Epidermal melanocyte (primary cell): ENCODE data around the gene KEL.

Source experiments
- DNase-seq: peaks from one replicate; pipeline ENCODE4 v3.0.0; 2011; ENCODE audit warnings: low spot score; ENCODE audit not compliant: insufficient read length

KEL gene

DNA sequence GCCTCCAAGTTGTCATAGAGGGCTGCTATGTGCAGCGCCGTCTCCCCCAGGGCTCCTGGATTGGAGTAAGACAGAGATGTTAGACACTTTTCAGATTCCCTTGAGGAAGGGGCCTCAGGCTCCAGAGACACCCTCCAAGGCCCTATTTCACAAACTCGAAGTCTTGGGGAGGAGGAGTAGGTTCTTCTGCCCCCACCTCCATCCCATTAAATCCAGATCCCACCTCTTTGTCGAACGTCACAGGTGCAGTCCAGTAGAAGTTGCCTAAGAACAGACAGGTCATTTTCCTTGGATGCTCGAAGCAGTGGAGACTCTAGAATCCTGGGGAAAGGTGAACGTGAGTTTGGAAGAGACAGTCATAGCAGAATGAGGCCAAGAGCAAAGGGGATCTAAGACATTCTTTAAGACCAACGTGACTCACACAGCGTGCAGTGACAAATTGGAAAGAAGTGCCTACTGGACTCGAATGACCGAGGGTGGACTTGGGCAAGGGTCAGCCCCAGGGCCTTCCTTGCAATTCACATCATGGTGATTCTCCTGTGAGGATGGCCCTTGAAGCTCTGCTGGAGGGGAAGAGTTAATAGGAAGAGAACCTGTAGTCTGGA, 31.9 kb downstream of the KEL start:
- DNase-seq = no peak

GRCh38 chr7:142927949-142928348, 34.2 kb downstream of the KEL start:
- no peak for DNase-seq

DNA sequence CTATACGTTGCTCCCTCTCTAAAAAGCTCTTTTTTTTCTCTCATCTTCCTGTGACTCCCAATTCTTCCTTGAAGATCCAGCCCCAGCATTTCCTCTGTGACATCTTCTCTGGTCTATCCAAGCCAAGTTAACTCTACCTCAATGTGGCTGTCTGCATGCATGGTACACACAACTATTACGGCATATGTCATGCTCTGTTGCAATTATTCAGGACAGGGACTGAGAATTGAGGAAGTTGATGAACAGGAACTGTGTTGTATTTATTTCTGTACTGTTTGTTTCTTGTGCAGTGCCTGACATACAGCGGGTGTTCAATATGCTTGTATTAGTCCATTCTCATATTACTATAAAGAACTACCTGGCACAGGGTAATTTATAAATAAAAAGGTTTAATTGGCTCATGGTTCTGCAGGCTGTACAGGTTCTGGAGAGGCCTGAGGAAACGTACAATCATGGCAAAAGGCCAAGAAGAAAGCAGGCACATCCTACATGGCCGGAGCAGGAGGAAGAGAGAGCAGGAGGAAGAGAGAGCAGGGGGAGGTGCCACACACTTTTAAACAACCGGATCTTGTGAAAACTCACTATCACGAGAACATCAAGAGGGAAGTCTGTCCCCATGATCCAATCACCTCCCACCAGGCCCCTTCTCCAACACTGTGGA, 34.9 kb downstream of the KEL start:
- no peak for DNase-seq

- DNase-seq = no peak
These were observed 36.8 kb downstream of the KEL start for GRCh38 chr7:142925413-142925812.

DNA sequence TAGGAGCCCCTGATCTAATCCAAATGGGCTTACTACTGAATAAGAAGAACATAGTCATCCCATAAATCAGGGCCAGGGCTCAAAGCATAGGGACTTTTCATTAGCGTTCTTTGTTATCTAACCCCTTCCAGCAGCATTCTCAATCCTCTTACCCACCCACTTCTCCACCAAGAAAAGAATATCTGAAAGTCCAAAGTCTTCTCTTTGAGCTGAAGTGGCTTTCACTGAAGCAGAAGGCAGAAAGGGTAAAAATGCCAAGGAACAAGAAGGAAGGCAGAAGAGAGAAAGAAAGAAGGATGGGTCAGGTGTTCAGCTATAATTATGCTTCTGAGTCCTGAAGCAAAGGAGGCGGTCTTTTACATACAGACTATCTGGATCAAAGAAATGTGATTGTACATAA, 38.8 kb downstream of the KEL start:
- no peak for DNase-seq

DNA sequence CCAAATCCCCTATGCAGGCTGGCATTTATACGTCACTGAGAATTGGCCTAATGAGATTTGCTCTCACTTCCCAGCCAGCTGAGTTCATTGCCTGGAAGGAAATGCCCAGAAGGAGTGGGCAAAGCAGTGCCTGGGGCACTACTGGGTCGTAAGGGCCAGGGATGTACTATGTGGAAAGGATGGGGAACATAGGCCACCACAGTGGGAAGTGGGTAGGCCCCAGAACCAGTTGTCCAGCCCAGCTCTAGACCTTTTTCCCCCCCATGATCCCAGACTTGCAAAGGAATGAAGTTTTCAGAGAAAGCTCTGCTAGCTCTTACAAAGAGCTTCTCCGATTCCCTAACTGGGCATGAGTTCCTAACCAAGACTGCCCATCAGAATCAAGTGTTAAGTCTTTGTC, 42.5 kb downstream of the KEL start:
- no peak for DNase-seq

DNA sequence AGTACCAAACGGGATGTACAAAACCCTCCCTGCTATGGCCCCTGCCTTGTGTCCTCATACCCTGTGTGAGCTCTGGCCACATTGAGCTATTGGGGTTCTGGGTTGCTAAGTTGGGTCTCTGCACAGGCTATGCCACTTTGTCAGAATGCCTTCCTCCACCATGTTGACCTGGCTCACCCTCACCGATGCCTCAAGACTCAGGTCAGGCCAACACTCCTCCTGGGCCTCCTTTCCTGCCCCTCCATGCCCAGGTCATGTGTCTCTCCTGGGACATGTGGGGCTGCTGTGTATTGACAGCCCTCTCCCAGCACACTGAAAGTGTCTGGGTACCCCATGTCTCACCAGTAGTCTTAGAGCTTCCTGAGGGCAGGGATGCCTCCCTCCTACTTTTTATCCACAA, 43.3 kb downstream of the KEL start:
- no peak for DNase-seq

- DNase-seq = no peak
These were observed 44.7 kb downstream of the KEL start for GRCh38 chr7:142917447-142917846.

DNA sequence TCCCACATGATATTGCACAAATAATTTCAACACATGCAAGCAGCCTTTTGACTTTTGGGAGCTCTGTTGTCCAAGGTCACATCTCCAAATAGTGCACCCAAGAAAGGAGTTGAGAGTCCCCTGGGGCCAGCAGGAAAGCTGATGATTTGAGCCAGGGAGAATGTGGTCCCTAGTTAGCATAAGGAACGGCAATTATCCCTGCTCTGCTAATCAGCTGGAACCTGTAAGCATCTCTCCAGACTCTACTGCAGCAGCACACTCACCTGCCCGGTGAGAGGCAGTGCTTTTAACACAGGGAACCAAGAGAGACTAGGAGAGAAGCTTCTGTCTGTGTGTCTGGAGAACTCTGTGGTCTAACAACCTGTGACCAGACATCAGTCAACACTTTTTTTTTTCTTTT, 45.7 kb downstream of the KEL start:
- DNase-seq = no peak

DNA sequence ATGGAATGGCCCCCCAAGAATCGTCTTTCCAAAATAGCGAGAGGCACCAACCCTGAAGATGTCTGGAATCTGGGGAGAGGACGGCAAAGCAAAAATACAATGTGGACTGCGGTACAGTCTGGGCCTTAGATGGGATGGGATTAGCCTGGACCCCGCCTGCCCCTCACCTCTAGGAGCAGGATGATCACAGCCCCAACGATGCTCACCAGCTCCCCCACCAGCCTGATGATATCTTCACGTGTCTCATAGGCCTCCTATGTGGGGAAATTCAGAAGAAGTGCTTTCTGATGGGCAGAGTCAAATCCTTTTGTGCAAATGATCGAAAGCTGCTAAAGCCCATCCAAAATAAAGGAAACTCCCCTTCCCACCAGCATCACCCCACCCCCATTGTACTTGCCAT, 46.8 kb downstream of the KEL start:
- DNase-seq = no peak

DNA sequence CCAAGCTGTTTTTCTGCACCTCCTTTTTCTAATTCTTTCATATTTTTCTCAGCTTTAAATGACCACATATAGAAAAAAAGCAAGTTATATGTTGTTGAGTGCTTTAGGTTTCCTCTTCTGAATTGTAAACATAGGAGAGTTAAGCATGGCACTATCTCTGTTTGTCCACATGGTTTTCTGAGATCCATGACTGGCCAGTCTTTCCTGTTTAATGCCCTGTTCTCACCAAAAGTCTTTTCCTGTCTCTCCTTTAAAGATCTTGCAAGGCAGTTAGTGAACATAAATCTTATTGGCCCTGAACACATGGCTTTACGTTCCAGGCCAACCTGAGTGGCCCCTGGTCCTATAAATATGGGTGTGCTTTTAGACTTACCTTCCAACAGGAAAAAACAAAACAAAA, 48.0 kb downstream of the KEL start:
- DNase-seq = no peak

DNA sequence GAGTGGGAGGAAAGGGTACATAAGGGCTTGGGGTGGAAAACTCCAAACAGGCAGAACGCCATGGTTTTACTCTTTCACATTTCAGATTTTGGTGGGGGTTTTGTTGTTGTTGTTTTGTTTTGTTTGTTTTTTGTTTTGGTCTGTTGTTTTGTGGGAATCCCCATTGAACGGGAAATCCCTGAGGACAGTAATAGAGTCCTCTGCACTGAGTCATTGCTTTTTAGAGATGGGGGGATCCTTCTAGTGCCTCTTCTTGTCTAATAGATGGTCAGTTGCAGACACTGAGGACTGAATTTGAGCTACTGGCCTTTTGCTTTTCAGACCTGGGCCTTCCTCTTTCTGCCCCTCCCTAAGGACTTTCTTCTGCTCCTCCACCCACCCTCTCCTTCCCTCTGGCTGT, 48.6 kb downstream of the KEL start:
- DNase-seq = no peak

DNA sequence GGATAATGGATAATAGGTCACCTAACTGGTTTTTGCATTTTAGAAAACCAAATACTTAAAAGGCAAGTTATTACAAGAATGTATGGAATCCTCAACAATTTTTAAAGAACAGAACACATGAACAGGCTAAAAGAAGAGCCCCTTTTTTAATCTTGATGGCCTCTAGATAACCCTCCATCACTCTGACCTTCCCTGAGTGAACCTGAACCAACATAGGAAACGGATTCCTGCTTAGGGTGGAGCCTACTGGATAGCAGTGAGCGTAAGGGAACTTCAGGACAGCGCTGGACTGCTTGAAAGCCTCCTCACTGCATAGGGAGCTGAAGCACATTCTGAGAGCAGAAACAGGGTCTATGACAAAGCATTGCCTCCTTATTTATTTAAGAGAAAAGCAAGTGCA, 49.1 kb downstream of the KEL start:
- no peak for DNase-seq

GRCh38 chr7:142910481-142910880, 51.7 kb downstream of the KEL start:
- no peak for DNase-seq

DNA sequence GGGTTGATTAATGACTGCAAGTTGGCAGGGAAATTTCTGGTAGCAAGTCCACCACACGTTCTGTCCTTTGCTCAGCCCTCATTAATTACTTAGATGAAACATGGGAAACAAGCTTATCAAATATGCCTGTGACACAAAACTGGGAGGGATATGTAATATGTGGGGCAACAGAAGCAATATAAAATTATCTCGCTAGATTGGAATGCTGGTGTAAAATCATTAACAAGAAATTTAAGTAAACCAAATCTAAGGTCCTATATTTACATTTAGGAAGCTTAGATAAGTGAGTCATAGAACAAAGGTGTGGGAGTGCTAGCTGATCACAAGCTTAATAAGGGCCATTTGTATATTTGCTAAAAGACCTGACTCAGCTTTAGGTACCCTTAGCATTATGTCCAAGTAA, 52.1 kb downstream of the KEL start:
- no peak for DNase-seq

- DNase-seq = no peak
These were observed 53.0 kb downstream of the KEL start for GRCh38 chr7:142908921-142909890.

- no peak for DNase-seq
These were observed 53.9 kb downstream of the KEL start for GRCh38 chr7:142908290-142908689.

DNA sequence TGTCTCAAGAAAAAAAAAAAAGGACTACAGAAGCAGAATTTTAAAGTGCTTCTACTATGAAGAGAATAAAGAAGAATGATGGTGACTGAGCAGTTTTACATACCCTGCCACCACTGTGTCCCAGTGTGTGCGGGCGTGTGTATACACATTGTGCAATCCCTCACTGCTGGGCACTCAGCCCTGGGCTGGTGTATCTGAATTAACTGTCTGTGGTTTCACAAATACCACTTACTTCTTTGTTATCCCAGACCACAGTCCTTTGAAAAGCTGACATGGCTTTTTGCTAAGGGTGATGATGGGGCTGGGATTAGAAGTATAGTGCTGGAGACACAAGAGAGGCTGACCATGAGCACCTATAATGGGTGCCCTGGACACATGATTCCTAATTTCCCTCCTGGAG, 55.5 kb downstream of the KEL start:
- no peak for DNase-seq

DNA sequence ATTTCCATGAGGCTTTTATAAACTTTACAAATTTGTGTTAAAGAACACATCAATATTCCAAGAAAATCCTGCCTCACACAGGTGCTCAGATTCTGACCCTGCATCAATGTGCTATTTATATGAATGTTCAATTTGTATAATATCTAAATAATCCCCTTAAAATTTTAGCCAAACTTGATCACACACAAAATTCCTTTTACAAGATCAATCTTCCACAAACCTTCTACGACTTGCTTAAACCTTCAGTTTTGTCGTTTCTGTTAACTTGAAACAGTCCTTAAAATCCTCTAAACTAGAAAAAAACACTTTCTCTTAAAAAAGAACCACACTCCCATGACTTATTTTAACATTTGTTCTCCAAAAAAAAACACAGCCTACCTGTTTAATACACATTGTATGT, 56.4 kb downstream of the KEL start:
- no peak for DNase-seq

DNA sequence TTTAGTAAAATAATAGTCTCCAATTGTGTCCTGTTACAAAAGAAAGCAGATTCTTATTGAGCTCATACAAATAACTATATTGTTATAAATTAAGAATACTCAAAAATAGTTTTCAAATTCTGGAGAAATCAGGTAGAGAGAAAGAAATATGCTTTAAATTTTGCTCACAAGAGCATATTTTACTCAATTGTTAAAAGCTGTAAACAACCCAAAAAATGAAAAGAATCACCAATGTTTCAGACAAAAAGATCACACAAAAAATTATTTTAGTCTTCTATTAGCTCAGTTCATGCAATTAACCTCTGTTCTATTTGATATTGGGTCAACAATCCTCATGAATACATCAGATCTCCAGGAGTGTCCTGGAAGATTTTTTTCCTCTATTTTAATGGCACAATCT, 58.0 kb downstream of the KEL start:
- DNase-seq = no peak

DNA sequence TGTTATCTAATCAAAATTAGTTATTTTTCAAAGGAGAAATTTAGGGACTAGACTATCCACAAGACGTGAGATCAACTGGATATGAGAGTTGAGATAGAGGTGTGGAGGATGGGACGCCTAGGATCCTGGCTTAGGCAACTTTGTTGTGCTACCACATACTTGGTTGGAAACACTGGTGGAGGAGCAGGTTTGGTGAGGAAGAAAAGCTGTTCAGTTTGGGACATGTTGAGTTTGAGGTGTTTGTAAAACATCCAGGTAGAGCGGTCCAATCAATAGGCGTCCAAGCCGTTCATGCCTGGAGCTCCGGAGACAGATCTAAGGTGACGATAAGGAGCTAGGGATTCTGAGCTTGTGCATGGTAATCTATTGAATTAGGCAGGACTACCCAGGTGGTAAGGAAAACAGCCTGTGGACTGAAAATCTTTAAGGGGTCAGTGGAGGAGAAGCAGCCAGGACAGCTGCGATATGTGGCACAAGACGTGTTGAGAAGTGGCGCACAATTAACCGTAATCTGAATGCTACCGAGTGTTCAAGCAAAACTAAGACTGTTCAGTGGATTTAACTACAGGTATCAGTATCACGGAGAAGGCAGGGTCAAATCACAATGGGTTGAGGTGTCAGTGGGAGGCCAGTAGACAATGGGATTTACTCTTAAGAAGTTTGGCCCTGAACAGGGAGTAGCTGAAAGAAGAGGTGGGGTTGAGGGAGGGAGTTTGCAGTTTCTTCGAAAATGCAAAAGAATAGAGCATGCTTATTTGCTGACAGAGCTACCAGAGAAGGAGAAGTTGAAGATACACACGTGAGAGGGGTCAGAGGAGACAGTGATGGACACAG, 60.5 kb downstream of the KEL start:
- no peak for DNase-seq

DNA sequence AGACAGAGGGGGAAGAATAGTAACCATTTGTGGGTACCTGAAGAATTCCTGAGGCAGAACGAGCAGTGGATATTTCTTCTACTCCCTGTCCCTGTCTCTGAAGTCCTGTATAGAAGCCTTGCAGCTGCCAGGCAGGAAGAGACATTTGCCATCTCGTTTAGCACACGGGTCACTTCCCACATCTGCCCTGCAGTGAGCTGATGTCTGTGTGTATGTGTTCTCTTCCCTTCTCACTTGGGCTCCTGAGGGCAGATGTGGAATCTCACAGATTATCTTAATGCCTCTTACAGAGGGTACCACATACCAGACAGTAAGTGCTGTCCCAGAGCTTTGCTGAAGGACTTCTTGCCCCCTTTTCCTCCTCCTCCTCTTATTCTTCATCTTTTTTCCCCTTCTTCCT, 62.5 kb downstream of the KEL start:
- DNase-seq = no peak
